HCT116 (cell line): ENCODE data around the gene SH3TC2. TPM values are rescaled to one million over a fixed set of nuclear protein-coding genes. Genes with fewer than 3 reads are reported as not detected.

Source experiments
- ATAC-seq: fragments of 200-7000 bp; cut with Tn5 transposase; 2 replicates; pipeline ENCODE4 v1.9.1; 2020; ENCODE audit warnings: mild to moderate bottlenecking, moderate library complexity
- BruUV-seq: library from RNA; stranded (reverse); fragments of 400-500 nt; replicated peaks from 2 replicates; lab custom pipeline; 2021; lab: Mats Ljungman, UMichigan
- CTCF ChIA-PET: fragments of 300-600 bp; sonication (Branson Sonifier 250); formaldehyde crosslinking; loops from one replicate; lab custom pipeline; 2021; ENCODE audit warnings: antibody characterized with exemption; lab: Charles Lee
- POLR2A ChIA-PET: fragments of 300-600, 350-600 bp; sonication (Branson Sonifier 250); formaldehyde crosslinking; loops from one replicate; lab custom pipeline; 2021; ENCODE audit warnings: antibody characterized with exemption; lab: Charles Lee
- RAD21 ChIA-PET, 2 experiments: fragments of 300-600 bp; sonication (Branson Sonifier 250); formaldehyde crosslinking; loops; one replicate each; lab custom pipeline; 2023; ENCODE audit warnings: low total read pairs in 2 of 2; ENCODE audit not compliant: uncharacterized antibody in 2 of 2, unreplicated experiment in 2 of 2, low non-redundant PET in 1 of 2; lab: Charles Lee
- DNase-seq: peaks from one replicate; pipeline ENCODE4 v3.0.0-alpha.2; 2010; ENCODE audit warnings: low read depth, low spot score
- H2AFZ ChIP-seq: fragments of 200-600 bp; shearing (Covaris generic), sonication (generic); 2 replicates; pipeline ENCODE4 v1.6.1; 2017; ENCODE audit warnings: low read depth, mixed run types, mixed read lengths, antibody characterized with exemption, low read length; ENCODE audit not compliant: poor library complexity, severe bottlenecking
- H3K27ac ChIP-seq: 2 replicates; pipeline ENCODE4 v1.5.1; 2012; ENCODE audit warnings: low read depth, low read length
- H3K27me3 ChIP-seq: fragments of 200-600 bp; sonication (generic); 2 replicates; pipeline ENCODE4 v1.6.1; 2016; ENCODE audit warnings: mixed run types, low read length, mixed read lengths; ENCODE audit not compliant: insufficient read depth
- H3K36me3 ChIP-seq, 2 experiments: fragments of 200-500 bp in 1 of 2; fragments of 200-600 bp in 1 of 2; sonication (Bioruptor generic) in 1 of 2; sonication (generic) in 1 of 2; 2 replicates each; pipeline versions ENCODE4 v1.5.1 to v1.6.1; 2014 to 2016; ENCODE audit warnings: low read length in 2 of 2, inconsistent platforms in 1 of 2, mixed read lengths in 1 of 2, mixed run types in 1 of 2; ENCODE audit not compliant: insufficient read depth in 2 of 2, control insufficient read depth in 1 of 2
- H3K4me1 ChIP-seq, 2 experiments: fragments of 200-600 bp in 1 of 2; sonication (generic) in 1 of 2; 2 replicates each; pipeline versions ENCODE4 v1.5.1 to v1.6.1; 2012 to 2017; ENCODE audit warnings: low read length in 2 of 2, inconsistent platforms in 1 of 2, mild to moderate bottlenecking in 1 of 2, mixed read lengths in 1 of 2, mixed run types in 1 of 2, moderate library complexity in 1 of 2; ENCODE audit not compliant: insufficient read depth in 2 of 2, control insufficient read depth in 1 of 2
- H3K4me2 ChIP-seq: fragments of 200-600 bp; sonication (generic); 2 replicates; pipeline ENCODE4 v1.6.1; 2017; ENCODE audit warnings: mixed run types, low read length, mixed read lengths
- H3K4me3 ChIP-seq, 2 experiments: fragments of 200-600 bp in 1 of 2; sonication (generic) in 1 of 2; replicated peaks in 1 of 2; 2 replicates each; pipeline ENCODE4 v1.5.1; 2011 to 2016; ENCODE audit warnings: low read length in 2 of 2, control low read depth in 1 of 2, low read depth in 1 of 2, mild to moderate bottlenecking in 1 of 2, mixed read lengths in 1 of 2, mixed run types in 1 of 2
- H3K79me2 ChIP-seq: fragments of 200-600 bp; sonication (generic); 2 replicates; pipeline ENCODE4 v1.6.1; 2017; ENCODE audit warnings: mild to moderate bottlenecking, mixed run types, low read length, moderate library complexity, mixed read lengths; ENCODE audit not compliant: insufficient read depth
- H3K9ac ChIP-seq: fragments of 200-600 bp; sonication (generic); 2 replicates; pipeline ENCODE4 v1.6.1; 2016; ENCODE audit warnings: low read length, mixed read lengths
- H3K9me2 ChIP-seq: fragments of 200-600 bp; sonication (generic), shearing (Covaris generic); 2 replicates; pipeline ENCODE4 v1.6.1; 2017; ENCODE audit warnings: mixed run types, mild to moderate bottlenecking, moderate library complexity; ENCODE audit not compliant: insufficient read depth
- H3K9me3 ChIP-seq, 2 experiments: fragments of 200-500 bp in 1 of 2; fragments of 200-600 bp in 1 of 2; sonication (Bioruptor generic) in 1 of 2; sonication (generic) in 1 of 2; 2 replicates each; pipeline ENCODE4 v1.6.1; 2014 to 2017; ENCODE audit warnings: low read length in 2 of 2, mixed read lengths in 2 of 2, inconsistent platforms in 1 of 2, low read depth in 1 of 2, mild to moderate bottlenecking in 1 of 2, mixed run types in 1 of 2, moderate library complexity in 1 of 2; ENCODE audit not compliant: control insufficient read depth in 1 of 2, insufficient read depth in 1 of 2
- H4K20me1 ChIP-seq: fragments of 200-600 bp; sonication (generic), shearing (Covaris generic); 2 replicates; pipeline ENCODE4 v1.6.1; 2017; ENCODE audit warnings: mixed run types, mild to moderate bottlenecking, moderate library complexity; ENCODE audit not compliant: insufficient read depth
- ATF3 ChIP-seq: IDR thresholded peaks from 2 replicates; pipeline ENCODE4 v1.6.1; 2012
- CEBPB ChIP-seq: IDR thresholded peaks from 2 replicates; pipeline ENCODE4 v1.6.1; 2012; ENCODE audit warnings: low read depth
- ELF1 ChIP-seq: IDR thresholded peaks from 2 replicates; pipeline ENCODE4 v1.6.1; 2012; ENCODE audit warnings: low read depth, borderline replicate concordance
- EZH2 ChIP-seq: fragments of 200-600 bp; sonication (generic); IDR thresholded peaks from 2 replicates; pipeline ENCODE4 v1.6.1; 2017; ENCODE audit warnings: antibody characterized with exemption, mixed run types
- SRF ChIP-seq: IDR thresholded peaks from 2 replicates; pipeline ENCODE4 v1.6.1; 2012; ENCODE audit warnings: low read depth
- TCF7L2 ChIP-seq: IDR thresholded peaks from 2 replicates; pipeline ENCODE4 v1.7.0; 2011; ENCODE audit warnings: borderline replicate concordance, inconsistent platforms; ENCODE audit not compliant: insufficient read depth, insufficient read length; ENCODE audit errors: extremely low read depth
- ZBTB33 ChIP-seq: IDR thresholded peaks from 2 replicates; pipeline ENCODE4 v1.6.1; 2011; ENCODE audit warnings: mild to moderate bottlenecking, low read length, moderate library complexity; ENCODE audit not compliant: insufficient replicate concordance; ENCODE audit errors: extremely low read depth
- ZFX ChIP-seq: fragments of 450-650 bp; IDR thresholded peaks from 2 replicates; pipeline ENCODE4 v1.6.1; 2017
- intact Hi-C: fragments of 100-400 bp; cut with micrococcal nuclease; formaldehyde crosslinking; loops from 2 replicates; pipeline ENCODE4 v1.10.0; 2022
- total RNA-seq: library from RNA; stranded (reverse); gene quantifications from one replicate; pipeline ENCODE4 v1.2.1, GENCODE V29; 2021; ENCODE audit not compliant: unreplicated experiment

Gene SH3TC2
- total RNA-seq, 1 experiment from 2014 or later: 12.8 TPM

- ChIA-PET RAD21 (no interaction called here), CTCF (no interaction called here)
These were observed 47.7 kb downstream of the SH3TC2 start for GRCh38 chr5:149015126-149015525.

GRCh38 chr5:149014571-149015031 lies 48.3 kb downstream of the SH3TC2 start:
- no peaks in the 10 kb centered on the region for H3K36me3 ChIP-seq
- no peaks in the 10 kb centered on the region for H4K20me1 ChIP-seq
- H3K9ac ChIP-seq: no peak overlapping the region
- no peaks in the 10 kb centered on the region for H3K9me3 ChIP-seq
- no peak overlapping the region for H3K4me2 ChIP-seq
- H3K4me3 ChIP-seq: no peak overlapping the region
- peaks cover 0 to 9% of the 10 kb centered on the region in 2 experiments; a peak in 1 of 4 replicates for H3K4me1 ChIP-seq
- intact Hi-C loops: no loop called here
- POLR2A ChIA-PET: no interaction called here
- no peak overlapping the region for H2AFZ ChIP-seq
- ATAC-seq (no peak), DNase-seq (no peak)
- RAD21 ChIA-PET: no interaction called here
- CTCF ChIA-PET: no interaction called here
- no peak overlapping the region for H3K27ac ChIP-seq
- no peak for TF ChIP-seq ZFX
- no peak for TF ChIP-seq ELF1
- no peak for TF ChIP-seq ZBTB33
- TF ChIP-seq ATF3: no peak
- TF ChIP-seq SRF: no peak
- TF ChIP-seq EZH2: no peak
- no peak for TF ChIP-seq CEBPB
- TF ChIP-seq TCF7L2: no peak
- BruUV-seq: no TSS peak
- no peaks in the 10 kb centered on the region for H3K79me2 ChIP-seq
- H3K27me3 ChIP-seq: no peaks in the 10 kb centered on the region
- H3K9me2 ChIP-seq: no peaks in the 10 kb centered on the region

More at GRCh38 chr5:149015126-149015525, 47.7 kb downstream of the SH3TC2 start:
- Histone ChIP-seq H3K36me3 (no peaks in the 10 kb centered on the region), H2AFZ (no peak overlapping the region), H4K20me1 (no peaks in the 10 kb centered on the region)
- POLR2A ChIA-PET: no interaction called here
- BruUV-seq: no TSS peak
- ATAC-seq: no peak
- intact Hi-C loops: no loop called here
- TF ChIP-seq EZH2: no peak
- no peak for TF ChIP-seq SRF
- TF ChIP-seq, all 23 proteins: peak for 0
- Histone ChIP-seq H3K9me3 (no peaks in the 10 kb centered on the region), H3K4me1 (peaks cover 0 to 9% of the 10 kb centered on the region in 2 experiments; a peak in 1 of 4 replicates), H3K79me2 (no peaks in the 10 kb centered on the region), H3K4me2 (no peak overlapping the region), H3K9ac (no peak overlapping the region), H3K4me3 (no peak overlapping the region), H3K27ac (no peak overlapping the region), H3K27me3 (no peaks in the 10 kb centered on the region), H3K9me2 (no peaks in the 10 kb centered on the region)
- no peak for DNase-seq
